ENCODE results near the gene SYNE4.

The SYNE4 gene

DNA sequence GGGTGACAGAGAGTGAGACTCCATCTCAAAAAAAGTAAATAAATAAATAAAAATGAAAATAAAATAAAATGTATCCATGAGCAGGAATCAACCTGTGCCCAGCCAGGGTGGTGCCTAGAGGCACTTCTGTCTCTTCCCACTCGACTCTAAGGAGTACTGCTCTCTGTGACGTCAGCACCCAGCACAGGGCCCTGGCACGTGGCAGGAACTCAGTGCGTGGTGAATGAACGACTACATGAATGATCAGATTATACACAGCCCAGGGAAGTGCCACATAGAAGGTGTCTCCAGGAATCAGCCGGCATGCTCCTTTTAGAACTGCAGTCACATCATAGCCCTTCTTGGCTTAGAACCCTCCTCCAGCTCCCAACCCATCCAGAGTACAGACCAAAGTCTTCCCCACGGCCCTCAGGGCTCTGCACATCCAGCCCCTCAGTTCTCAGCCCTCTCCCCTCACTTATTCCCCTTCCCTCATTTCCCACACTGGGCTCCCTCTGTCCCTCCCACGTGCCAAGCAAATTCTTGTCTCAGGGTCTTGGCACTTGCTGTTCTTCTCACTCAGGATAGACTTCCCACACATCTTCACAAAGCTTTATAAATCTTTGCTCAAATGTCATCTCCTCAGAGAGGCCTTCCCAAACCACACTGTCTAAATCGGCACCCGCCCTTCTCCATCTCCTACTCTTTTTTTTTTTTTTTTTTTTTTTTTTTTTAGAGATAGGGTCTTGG is 19.9 kb upstream of the SYNE4 start:
- Histone ChIP-seq H3K36me3 (ENCODE audit: insufficient read depth, low read length) (no peaks in the 10 kb centered on the region; the same call in 1 of the 2 replicates), H3K9ac (ENCODE audit: insufficient read length) (no peak overlapping the region), H3K9me3 (ENCODE audit: low read depth, low read length) (no peaks in the 10 kb centered on the region), H3K27ac (no peak overlapping the region), H3K4me3 (no peak overlapping the region)
- DNase-seq (ENCODE audit: low read depth, low spot score): no peak
- TF ChIP-seq POLR2AphosphoS5 (IDR thresholded peaks at IDR 0.05; ENCODE audit: borderline replicate concordance, low read depth, low read length) (no peak), EZH2 (IDR thresholded peaks at IDR 0.05) (no peak), FOXP2 (optimal IDR thresholded peaks at IDR 0.05; ENCODE audit: control extremely low read depth, extremely low read length, insufficient read depth) (no peak)

DNA sequence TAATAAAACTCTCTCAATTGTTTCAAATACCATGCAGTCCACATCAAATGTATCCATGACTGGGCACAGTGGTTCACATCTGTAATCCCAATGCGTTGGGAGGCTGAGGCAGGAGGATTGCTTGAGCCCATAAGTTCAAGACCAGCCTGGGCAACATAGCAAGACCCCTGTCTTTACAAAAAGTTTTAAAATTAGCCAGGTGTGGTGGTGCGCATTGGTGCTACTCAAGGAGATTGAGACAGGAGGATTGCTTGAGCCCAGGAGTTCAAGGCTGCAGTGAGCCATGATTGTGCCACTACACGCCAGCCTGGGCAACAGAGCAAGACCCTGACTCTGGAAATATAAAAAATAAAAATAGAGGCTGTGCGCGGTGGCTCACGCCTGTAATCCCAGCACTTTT is 19.1 kb upstream of the SYNE4 start:
- no peak for TF ChIP-seq EZH2 (IDR thresholded peaks at IDR 0.05)
- H3K4me3 ChIP-seq: no peak overlapping the region
- DNase-seq (ENCODE audit: low read depth, low spot score): no peak
- H3K27ac ChIP-seq: no peak overlapping the region
- H3K9ac ChIP-seq (ENCODE audit: insufficient read length): no peak overlapping the region
- H3K9me3 ChIP-seq (ENCODE audit: low read depth, low read length): no peaks in the 10 kb centered on the region
- no peaks in the 10 kb centered on the region; the same call in 1 of the 2 replicates for H3K36me3 ChIP-seq (ENCODE audit: insufficient read depth, low read length)

DNA sequence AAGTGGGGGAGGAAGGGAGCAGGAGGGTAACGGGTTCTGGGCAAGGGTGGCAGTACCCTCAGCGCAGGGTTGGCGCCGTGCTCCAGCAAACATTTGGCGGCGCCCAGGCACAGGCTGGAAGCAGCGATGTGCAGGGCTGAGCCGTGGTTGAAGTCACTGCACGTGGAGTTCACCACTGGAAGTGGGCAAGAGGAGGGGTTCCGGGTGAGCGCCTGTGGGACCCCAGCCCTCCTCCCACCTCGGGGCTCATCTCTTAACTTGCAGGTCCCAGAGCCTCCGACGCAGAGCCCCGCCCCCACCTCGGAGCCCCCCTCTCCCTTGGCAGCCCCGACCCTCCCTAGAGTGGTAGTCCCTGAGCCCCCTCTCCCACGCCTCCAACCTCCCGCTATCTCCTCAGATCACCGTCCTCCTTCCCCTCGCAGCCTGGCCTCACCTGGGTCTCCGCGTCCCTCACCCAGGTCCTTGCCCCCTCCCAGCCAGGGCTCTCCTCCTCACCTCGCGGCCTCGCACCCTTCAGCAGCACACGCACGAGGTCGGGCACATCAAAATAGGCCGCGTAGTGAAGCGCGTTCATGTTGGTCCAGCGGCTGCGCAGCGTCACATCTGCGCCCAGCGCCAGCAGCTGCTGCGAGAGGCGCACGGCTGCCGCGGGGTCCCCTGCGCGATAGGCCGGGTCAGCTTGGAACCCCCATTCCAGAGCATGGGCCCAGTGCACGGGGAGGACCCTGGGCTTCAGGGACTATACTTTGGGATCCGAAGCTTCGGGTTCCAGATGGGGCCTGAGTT is 17.7 kb upstream of the SYNE4 start:
- Histone ChIP-seq H3K36me3 (ENCODE audit: insufficient read depth, low read length) (no peaks in the 10 kb centered on the region; the same call in 1 of the 2 replicates), H3K9ac (ENCODE audit: insufficient read length) (no peak overlapping the region), H3K9me3 (ENCODE audit: low read depth, low read length) (no peaks in the 10 kb centered on the region), H3K4me3 (no peak overlapping the region), H3K27ac (no peak overlapping the region)
- DNase-seq (ENCODE audit: low read depth, low spot score): no peak
- TF ChIP-seq POLR2AphosphoS5 (IDR thresholded peaks at IDR 0.05; ENCODE audit: borderline replicate concordance, low read depth, low read length) (no peak), FOXP2 (optimal IDR thresholded peaks at IDR 0.05; ENCODE audit: control extremely low read depth, extremely low read length, insufficient read depth) (no peak), EZH2 (IDR thresholded peaks at IDR 0.05) (no peak)

DNA sequence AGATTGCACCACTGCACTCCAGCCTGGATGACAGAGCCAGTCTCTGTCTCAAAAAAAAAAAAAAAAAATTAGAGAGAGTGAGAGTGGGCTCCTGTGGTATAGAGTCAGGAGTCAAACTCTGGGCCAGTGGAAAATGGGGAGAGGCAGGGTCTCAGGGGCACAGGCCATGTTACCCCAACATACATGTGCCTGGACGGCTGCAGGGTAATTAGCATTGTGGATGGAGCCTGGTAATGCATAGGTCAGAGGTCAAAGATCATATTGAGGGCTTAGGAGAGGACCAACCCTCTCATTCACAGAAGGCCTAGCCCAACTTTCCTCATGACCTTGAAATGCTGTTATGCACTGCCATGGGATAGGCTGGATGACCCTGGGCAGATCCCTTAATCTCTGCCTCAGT is 16.9 kb upstream of the SYNE4 start:
- Histone ChIP-seq H3K36me3 (ENCODE audit: insufficient read depth, low read length) (no peaks in the 10 kb centered on the region; the same call in 1 of the 2 replicates), H3K9me3 (ENCODE audit: low read depth, low read length) (no peaks in the 10 kb centered on the region), H3K27ac (no peak overlapping the region), H3K4me3 (no peak overlapping the region), H3K9ac (ENCODE audit: insufficient read length) (no peak overlapping the region)
- no peak for DNase-seq (ENCODE audit: low read depth, low spot score)
- TF ChIP-seq POLR2AphosphoS5 (IDR thresholded peaks at IDR 0.05; ENCODE audit: borderline replicate concordance, low read depth, low read length): no peak
- TF ChIP-seq EZH2 (IDR thresholded peaks at IDR 0.05): no peak
- TF ChIP-seq FOXP2 (optimal IDR thresholded peaks at IDR 0.05; ENCODE audit: control extremely low read depth, extremely low read length, insufficient read depth): no peak

DNA sequence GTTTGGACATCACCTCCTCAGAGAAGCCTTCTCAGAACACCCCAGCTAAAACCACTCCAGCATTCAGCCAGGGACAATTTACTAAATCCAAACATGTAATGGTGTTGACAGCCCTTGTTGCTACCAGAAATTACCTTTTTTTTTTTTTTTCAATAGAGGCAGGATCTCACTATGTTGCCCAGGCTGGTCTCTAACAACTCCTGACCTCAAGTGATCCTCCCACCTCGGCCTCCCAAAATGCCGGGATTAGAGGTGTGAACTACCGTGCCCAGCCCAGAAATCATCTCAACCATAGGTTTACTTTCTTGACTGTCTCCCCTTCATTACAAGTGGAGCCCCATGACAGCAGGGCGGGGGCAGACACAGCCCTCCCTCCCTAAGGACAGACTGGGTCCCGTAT is 14.8 kb upstream of the SYNE4 start:
- no peak for DNase-seq (ENCODE audit: low read depth, low spot score)
- TF ChIP-seq FOXP2 (optimal IDR thresholded peaks at IDR 0.05; ENCODE audit: control extremely low read depth, extremely low read length, insufficient read depth) (no peak), POLR2AphosphoS5 (IDR thresholded peaks at IDR 0.05; ENCODE audit: borderline replicate concordance, low read depth, low read length) (no peak), EZH2 (IDR thresholded peaks at IDR 0.05) (no peak)
- Histone ChIP-seq H3K36me3 (ENCODE audit: insufficient read depth, low read length) (no peaks in the 10 kb centered on the region; the same call in 1 of the 2 replicates), H3K9me3 (ENCODE audit: low read depth, low read length) (no peaks in the 10 kb centered on the region), H3K9ac (ENCODE audit: insufficient read length) (no peak overlapping the region), H3K27ac (no peak overlapping the region), H3K4me3 (no peak overlapping the region)

DNA sequence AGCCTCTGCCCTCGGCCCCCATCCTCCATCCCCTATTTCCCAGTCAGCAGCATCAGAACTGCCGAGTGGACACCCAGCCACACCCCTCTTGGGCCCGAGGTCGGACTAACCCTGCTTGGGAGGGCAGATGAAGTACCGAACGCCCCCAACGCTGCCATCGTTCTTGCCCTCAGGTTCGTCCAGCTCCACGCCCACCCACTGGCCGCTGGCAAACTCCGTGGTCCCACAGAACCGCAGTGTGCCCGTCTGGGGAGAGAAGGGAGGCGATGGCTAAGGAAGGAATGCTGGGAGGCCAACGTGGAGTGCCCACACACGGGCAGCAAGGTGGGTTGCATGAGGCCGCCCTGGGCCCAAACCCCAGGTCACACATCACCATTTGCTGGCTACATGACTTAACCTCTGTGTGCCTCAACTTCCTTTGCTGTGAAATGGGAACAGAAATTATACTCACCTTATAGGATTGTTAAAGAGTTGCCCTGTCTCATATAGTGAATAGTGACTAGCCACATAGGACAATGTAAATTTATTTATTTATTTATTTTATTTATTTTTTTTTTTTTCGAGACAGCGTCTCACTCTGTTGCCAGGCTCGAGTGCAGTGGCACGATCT is 10.6 kb upstream of the SYNE4 start:
- DNase-seq (ENCODE audit: low read depth, low spot score): no peak
- no peak overlapping the region for H3K27ac ChIP-seq
- no peaks in the 10 kb centered on the region for H3K9me3 ChIP-seq (ENCODE audit: low read depth, low read length)
- TF ChIP-seq POLR2AphosphoS5 (IDR thresholded peaks at IDR 0.05; ENCODE audit: borderline replicate concordance, low read depth, low read length) (no peak), EZH2 (IDR thresholded peaks at IDR 0.05) (no peak), FOXP2 (optimal IDR thresholded peaks at IDR 0.05; ENCODE audit: control extremely low read depth, extremely low read length, insufficient read depth) (no peak)
- H3K4me3 ChIP-seq: no peak overlapping the region
- no peaks in the 10 kb centered on the region; the same call in 1 of the 2 replicates for H3K36me3 ChIP-seq (ENCODE audit: insufficient read depth, low read length)
- H3K9ac ChIP-seq (ENCODE audit: insufficient read length): no peak overlapping the region

DNA sequence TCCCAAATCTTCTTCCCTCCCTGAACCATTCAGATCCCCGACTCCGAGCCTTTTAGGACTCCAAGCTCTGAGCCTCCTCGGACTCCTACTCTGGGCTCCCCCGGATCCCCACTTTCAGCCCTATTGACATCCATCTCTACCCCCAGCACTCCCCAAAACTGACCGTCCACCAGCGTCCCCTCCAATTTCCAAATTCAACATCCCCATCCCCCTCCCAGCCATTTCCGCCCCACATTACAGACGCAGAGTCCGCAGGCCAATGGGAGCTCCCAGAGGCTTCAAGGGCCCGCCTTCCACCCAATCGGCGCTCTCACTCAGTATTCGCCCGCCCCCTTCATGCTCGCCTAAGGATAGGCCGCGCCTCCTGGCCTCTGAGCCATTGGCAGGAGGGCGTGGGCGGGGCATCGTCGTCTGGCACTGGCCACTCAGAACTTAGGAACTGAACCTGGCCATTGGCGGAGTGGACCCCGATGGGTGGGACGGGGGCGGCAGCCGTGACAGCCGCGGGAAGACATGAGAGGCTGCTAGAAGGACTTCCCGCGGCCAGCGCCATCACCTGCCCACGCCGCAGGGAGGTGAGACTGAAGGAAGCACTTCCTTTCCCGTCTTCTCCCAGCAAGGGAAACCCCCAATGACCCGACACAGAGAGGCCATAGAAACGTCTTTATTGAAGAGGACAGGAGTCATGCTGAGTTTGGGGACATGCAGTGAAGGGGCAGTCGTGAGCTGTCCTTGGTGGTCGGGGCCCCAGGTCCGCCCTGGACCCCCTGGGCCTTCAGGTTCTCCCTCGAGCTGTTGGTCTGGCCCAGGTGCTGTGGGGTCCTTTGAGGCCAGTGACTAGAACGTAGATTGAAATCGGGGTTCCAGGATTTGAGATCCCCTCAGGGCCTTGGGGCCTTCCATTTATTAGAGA is 5.7 kb upstream of the SYNE4 start, which contains the start of gene ALKBH6:
Gene ALKBH6, minus strand, starts transcription at position 202 of the 913 bp plus-strand sequence. CDS start 816 bp downstream, outside the sequence.
- peak within 1 kb of the TSS; percentile 86 for H3K9ac ChIP-seq (ENCODE audit: insufficient read length)
- TF ChIP-seq POLR2AphosphoS5 (IDR thresholded peaks at IDR 0.05; ENCODE audit: borderline replicate concordance, low read depth, low read length): peak; percentile 53; the same call in 1 of the 2 replicates
- no peak for TF ChIP-seq EZH2 (IDR thresholded peaks at IDR 0.05)
- DNase-seq (ENCODE audit: low read depth, low spot score): peak; percentile 84
- H3K27ac ChIP-seq: no peak within 1 kb of the TSS
- H3K4me3 ChIP-seq: peak within 1 kb of the TSS; percentile 92
- no peaks in the 10 kb centered on the region for H3K36me3 ChIP-seq (ENCODE audit: insufficient read depth, low read length)
- no peaks in the 10 kb centered on the region for H3K9me3 ChIP-seq (ENCODE audit: low read depth, low read length)
